ENCODE results near the gene RAB11FIP3. TPM values are rescaled to one million over a fixed set of nuclear protein-coding genes. Genes with fewer than 3 reads are reported as not detected.
"Not testable (repeated sequence)": the region's sequence is repeated elsewhere in the genome, so short reads cannot be mapped to it uniquely, and the experiment has no call there.

RAB11FIP3 gene
- polyA plus RNA-seq, 4 donors = 72.9 to 144 (median 109) TPM

DNA sequence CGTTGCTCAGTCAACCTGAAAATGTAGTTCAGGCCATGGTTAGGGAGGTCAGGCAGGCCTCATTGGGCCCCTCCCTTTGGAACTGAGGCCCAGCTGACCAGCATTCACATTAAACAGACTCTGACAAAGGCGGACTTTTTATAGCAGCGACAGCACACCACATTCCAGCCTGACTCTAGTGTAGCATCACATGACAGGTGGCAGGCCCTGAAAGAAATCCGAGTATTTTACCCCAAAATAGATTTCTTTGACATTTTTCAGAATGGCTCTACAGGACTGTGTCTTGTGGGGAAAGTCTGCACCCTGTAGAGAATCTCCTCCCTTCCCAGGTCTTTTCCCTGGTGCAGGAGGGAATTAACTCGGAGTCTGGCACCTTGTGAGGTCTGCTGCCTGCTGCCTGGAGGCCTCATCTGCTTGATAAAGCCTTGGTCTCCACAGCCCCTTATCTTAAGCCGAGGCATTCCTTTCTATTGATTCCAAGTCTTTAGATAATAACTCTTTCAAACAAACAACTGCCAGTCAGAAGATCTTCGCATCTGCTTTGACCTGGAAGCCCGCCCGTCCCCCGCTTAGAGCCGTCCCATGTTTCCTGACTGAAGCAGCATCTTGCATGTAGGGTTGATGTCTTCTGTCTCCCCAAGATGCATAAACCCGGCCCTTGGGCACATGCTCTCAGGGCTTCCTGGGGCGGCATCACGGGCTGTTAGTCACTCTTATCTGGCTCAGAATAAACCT lies 58.1 kb downstream of the RAB11FIP3 start:
- DNase-seq (ENCODE audit: low read depth in 4 of 4, low spot score in 2 of 4) = no peak

DNA sequence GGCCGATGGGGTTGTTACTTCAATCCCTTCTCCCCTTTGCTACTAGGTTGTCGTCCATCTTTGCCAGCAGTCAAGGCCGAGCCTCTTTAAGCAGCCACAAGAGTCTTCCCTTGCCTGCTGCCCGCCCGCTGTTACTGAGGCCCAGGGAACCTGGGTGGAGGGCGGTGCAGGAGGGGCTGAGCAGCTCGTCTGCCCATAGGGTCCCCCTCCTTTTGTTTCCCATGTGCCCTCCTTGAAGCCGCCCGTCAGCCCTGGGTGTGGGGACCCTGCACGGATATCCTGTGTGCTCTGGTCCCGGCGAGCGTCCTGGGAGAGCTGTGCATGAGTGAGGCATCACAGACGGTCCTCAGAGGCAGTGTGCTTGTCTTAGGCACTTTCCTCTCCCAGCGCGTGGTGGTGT lies 64.2 kb downstream of the RAB11FIP3 start:
- DNase-seq (ENCODE audit: low read depth in 4 of 4, low spot score in 2 of 4) = no peak

DNA sequence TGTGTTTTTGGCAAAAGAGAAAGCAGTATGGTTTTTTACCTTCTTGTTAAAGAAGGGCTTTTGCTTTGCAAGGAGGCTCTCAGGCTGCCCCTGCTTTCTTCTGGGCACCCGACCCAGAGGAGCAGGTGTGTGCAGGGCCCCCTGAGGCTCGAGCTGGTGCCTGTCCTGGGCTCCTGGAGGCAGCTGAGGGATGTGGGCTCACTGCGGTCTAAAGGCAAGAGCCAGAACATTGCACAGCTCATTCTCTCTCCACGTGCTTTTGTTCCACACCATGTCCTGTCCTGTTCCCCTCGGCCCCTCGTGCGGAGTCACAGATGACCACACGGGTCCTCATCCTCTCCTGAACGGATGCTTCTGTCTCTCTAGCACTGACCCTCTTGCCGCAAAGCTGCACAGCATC lies 65.3 kb downstream of the RAB11FIP3 start:
- DNase-seq (ENCODE audit: low read depth in 4 of 4, low spot score in 2 of 4) = no peak

DNA sequence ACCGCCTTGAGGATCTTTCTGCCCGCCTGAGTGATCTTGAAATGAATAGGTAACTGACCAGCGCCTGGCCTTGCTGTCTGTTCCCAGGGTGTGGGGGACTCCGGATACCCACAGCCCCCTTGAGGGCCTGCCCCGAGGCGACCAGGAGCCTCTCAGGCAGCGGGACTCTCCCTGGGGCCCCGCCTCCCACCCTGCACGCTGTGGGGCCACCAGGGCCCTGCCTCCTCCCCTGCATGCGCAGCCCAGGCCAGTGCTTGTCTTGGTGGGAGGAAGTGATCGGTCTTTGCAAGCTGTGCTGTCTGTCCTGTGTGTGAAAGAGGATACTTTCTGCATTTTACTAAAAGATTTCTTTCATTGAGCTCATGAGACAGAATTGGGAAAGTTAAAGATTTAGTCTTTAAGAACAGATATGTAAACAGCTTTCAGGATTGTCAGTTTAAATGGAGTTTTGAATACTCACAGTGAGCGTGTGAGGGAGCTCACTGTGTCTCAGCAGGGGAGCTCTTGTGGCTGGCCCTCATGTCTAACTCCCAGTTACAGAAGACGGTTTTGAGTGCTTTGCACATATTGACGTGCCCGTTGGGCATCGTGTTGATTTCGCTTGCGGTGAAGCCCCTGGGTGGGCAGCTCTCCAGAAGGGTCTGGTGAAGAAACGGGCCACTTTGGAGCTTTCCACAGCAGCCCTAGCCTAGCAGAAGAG lies 65.9 kb downstream of the RAB11FIP3 start:
- no peak for DNase-seq (ENCODE audit: low read depth in 4 of 4, low spot score in 2 of 4)

DNA sequence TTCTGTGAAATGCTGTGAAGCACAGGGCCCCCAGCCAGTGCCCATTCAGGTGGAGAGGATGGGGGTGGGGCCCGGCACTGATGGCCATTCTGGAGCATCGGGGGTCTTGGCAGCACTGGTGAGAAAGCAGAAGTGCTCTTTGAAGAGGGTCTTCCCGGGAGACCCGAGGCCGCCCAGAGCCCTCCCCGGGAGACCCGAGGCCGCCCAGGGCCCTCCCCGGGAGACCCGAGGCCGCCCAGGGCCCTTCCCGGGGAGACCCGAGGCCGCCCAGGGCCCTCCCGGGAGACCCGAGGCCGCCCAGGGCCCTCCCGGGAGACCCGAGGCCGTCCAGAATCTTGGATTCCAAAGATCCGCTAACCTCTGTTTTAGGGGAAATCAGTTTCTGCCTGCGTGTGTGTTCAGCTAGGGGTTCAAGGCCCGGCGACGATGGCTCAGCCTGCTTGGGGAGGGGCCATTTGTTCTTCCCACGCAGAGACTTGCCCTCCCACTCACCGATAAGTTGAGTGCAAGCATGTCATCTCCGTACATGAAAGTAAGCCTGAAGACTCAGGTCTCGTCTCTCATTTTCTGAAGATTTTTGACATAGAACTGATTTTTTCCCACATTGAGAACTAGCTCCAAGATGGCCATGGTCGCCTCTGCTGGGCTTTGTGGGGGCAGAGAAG lies 66.9 kb downstream of the RAB11FIP3 start:
- DNase-seq (ENCODE audit: low read depth in 4 of 4, low spot score in 2 of 4) = no peak

DNA sequence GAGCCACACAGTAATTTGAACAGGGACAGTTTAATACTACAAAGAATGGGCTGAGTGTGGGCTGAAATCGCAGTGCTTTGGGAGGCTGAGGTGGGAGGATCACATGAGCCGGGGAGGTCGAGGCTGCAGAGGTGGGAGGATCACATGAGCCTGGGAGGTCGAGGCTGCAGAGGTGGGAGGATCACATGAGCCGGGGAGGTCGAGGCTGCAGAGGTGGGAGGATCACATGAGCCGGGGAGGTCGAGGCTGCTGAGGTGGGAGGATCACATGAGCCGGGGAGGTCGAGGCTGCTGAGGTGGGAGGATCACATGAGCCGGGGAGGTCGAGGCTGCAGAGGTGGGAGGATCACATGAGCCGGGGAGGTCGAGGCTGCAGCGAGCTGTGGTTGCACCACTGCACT lies 69.2 kb downstream of the RAB11FIP3 start:
- DNase-seq (ENCODE audit: low read depth in 4 of 4, low spot score in 2 of 4) = not testable (repeated sequence)

DNA sequence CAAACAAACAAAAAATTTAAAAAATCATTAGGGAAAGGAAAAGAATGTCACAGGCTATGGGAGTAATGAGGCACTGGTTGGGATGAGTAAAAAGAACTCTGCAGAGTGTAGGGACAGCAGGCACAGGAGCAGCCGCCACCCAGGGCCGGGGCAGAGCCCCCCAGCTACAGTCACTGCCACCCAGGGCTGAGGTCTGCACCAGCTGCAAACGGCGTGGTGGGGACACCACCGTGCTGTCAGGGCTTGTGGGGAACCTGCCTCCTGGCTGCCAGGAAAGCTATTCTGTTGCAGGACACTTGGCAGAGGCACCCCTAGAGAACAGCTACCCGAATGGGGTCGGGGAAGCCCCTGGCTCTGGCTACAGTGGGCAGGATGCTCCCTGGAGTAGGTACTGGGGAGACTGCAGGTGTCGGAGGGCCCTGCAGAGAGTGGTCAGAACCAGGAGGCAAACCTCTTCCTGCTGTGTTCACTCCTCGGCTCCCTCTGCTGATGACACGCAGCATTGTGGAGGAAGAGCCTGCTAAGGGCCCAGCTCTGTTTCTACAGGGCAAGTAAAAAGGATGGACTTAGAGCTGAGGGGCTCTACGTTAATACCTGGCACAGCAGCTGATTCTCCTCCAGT lies 69.8 kb downstream of the RAB11FIP3 start:
- no peak for DNase-seq (ENCODE audit: low read depth in 4 of 4, low spot score in 2 of 4)

DNA sequence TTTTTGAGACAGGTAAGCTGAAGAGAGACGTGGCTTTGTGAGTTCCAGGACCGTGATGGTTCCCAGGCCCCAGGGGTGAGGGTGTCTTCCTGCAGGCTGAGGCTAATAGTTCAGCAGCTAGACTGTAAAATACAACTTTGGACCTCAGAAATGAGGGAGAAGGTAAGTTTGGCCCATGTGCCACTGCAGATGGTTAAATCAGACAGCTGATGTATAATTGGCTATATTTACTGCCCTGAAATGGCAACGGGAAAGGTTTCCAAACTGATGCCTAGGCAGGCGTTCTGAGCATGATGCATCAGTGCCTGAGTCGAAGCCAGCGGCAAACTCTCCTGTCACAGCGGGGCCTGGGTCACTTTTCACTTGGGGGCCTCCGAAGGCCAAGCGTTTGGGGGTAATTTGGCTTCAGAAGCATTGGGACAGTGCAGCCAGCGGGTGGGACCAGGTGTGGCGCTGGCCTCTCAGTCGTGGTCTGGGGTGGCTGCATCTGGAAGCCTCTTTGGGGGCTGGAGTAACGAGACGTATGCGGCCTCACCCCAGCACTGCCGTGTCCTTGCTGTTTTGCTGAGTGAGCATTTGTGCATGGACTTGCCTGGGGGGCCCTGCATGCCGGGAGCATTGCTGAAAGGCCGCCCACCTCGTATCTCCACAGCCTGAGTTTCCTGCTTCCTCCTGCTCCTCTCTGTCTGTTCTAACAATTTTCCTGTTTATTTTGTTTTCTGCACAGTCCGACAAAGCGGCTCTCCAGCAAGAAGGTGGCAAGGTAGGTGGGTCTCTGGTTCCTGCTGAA lies 70.8 kb downstream of the RAB11FIP3 start:
- no peak for DNase-seq (ENCODE audit: low read depth in 4 of 4, low spot score in 2 of 4)

DNA sequence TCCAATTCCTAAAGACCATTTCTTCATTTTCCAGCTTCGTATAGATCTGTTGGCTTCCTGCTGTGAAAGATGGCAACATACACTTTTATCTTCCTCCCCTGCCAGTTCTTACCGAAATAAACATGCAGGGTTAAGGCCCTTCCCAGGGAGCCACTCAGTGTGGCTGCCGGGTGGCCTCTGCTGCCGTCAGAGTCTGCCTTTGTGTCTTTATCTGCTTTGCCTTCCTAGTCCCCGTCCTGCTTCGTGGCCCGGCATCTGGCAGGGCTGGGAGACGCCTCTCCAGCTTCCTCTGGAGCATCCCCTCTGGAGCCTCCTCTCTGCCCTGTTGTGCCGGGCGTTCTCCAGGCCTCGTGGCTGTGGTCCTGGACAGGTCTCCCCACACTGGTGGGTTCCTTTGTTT lies 71.8 kb downstream of the RAB11FIP3 start:
- no peak for DNase-seq (ENCODE audit: low read depth in 4 of 4, low spot score in 2 of 4)

DNA sequence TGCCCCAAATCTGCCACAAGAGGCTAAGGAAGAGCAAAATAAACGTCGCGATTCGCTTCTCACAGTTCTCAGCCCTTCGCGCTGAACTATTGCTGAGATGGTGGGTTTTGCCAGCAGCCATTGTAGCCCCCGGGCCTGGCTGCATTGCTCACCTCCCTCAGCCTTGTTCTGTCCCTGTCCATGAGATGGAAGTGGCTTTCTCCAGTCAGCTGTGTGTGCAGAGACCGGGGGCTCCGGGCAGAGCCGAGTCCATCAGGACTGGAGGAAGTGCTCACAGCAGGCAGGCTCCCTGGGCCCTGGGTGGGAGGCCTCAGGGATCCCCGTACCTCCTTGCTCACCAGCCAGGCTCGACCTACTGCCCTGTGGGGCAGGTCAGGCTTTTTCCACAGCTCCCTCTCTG lies 74.5 kb downstream of the RAB11FIP3 start:
- no peak for DNase-seq (ENCODE audit: low read depth in 4 of 4, low spot score in 2 of 4)

DNA sequence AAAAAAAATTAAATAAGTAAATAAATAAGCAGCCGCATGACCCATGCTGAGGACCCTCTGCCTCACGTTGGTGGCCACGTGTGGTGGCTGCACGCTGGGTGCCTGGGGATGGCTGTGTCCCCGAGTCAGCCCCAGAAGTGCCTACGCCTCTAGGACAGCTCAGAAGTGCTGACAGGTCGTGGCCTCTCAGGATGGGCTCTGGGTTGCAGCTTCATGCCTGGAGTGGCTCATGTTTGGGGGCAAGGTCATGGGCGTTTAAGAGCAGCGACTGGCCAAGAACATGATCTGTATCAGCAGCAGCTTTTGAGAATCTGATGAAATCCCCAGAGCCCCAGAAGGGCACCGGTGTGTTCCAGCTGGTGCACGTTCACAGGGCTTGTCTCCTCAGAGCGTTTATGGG lies 75.3 kb downstream of the RAB11FIP3 start:
- DNase-seq (ENCODE audit: low read depth in 4 of 4, low spot score in 2 of 4) = no peak

DNA sequence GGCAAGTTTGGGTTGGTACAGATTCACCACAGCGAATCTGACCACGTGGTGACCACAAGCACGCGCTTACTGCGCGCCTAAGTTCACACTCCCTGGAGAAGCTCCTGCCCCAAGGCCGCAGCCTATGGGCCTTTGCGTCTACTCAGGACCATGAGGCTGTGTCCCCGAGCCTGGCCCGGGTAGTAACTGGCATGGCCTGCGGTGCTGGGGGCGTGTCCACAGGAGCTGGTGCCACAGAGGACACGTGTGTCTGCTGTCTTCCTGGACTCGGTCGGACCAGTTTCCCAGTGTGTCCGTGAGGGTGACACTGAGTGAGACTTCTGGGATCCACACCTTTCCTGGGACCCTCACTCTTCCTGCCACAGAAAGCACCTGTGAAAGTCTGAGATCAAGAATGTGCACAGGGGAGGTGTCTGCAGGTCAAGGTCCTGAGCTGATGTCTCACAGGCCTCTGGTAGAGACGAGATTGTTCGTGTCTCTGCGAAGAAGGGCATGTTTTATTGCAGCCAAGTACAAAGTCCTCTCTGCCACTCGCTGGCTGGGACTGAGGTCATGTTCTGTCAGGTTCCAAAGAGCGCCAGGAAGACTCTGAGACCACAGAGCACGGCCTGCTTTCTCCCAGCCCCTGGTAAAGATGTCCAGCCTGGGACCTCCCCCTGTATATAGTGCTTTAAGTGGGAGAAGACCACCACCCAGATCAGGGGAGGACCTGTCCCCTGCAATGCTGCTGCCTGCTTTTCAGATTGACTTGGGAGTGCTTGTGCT lies 76.9 kb downstream of the RAB11FIP3 start:
- DNase-seq (ENCODE audit: low read depth in 4 of 4, low spot score in 2 of 4) = no peak

DNA sequence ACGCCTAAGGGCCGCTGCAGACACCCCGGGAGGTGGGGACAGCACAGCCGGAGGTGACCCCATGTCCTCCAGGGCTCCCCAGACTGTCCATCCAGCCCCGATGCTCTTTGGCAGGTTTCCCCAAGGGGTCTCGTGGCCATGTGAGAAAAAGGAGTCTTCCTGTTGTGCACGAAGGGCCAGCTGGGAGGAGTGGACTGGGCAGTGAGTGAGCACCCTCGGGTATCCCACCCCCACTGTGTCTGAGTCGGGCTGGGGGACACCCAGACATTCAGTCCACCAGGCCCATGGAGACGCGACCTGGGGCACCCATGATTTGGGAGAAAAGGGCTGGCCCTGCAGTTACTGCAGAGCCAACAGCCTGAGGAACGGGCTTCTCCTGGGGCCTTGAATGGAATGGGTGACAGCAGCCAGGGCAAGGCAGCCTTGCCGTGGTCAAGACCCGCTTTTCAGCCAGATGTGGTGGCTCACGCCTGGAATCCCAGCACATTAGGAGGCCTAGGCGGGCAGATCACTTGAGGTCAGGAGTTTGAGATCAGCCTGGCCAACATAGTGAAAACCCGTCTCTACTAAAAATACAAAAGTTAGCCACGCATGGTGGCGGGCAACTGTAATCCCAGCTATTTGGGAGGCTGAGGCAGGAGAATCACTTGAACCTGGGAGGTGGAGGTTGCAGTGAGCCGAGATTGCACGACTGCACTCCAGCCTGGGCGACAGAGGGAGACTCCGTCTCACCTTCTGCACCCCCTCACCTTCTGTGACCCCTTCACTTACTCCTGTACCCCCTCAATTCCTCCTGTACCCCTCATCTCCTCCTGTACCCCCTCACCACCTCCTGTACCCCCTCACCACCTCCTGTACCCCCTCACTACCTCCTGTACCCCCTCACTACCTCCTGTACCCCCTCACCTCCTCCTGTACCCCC lies 78.0 kb downstream of the RAB11FIP3 start:
- no peak for DNase-seq (ENCODE audit: low read depth in 4 of 4, low spot score in 2 of 4)

DNA sequence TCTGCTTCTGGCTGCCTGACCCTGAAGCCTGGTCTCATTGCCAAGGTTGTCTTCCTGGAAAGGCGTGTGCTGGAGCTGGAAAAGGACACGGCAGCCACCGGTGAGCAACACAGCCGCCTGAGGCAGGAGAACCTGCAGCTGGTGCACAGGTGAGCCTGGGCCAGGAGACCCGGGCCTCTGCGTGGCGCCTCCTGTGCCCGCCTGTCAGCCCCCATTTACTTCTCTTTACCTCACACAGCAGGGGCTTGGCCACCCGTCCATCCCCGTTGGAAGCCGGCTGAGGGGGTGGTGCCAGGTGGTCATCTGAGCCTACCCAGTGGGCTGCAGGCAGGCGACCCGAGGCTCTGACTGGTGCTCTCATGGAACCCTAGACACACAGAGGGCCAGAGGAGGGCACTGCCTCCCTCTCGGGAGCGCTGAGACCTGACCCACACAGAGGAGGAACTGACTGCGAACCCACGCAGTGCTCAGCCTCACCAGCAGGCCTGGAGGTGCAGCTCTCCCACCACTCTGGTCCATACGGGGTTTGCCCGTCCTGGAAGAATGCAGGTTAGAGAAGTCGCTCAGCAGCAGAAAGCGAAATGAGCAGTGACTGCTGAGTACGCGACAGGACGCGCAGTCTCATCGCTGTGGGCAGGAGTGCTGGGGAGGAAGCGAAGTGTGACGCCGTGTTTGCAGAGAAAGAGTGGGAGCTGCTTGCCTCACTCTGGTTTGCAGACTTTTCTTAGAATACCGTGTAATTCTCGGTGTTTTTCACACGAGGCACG lies 80.2 kb downstream of the RAB11FIP3 start:
- DNase-seq (ENCODE audit: low read depth in 4 of 4, low spot score in 2 of 4) = no peak

DNA sequence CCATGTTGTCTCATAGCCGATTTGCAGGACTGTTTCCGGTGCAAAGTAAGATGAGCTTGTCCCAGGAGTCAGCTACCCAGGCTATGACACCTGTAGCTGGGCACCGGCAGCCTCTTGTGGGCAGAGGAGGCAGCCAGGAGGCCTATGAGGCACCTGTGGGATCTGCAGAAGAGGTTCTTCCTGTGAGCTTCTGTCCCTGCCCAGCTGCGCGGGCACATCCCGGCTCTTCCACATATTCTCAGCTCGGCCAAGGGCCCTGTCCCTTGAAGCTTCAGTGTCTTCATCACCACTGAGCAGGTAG lies 80.7 kb downstream of the RAB11FIP3 start:
- DNase-seq (ENCODE audit: low read depth in 4 of 4, low spot score in 2 of 4) = no peak

DNA sequence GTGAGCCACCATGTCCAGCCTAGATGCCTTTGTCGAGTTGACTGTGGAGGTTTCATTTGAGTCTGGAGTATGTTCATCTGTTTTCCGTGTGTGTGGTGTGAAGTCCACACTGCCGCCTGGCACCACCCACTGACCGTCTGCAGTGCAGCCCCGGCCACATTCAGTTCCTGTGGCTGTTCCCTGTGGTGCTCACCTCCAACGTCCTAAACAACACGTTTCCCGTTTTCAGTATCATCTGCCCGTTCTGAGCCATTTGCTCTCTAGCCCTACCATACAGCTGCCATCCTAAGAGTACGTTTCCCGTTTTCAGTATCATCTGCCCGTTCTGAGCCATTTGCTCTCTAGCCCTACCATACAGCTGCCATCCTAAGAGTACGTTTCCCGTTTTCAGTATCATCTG lies 82.1 kb downstream of the RAB11FIP3 start:
- DNase-seq (ENCODE audit: low read depth in 4 of 4, low spot score in 2 of 4) = not testable (repeated sequence)

DNA sequence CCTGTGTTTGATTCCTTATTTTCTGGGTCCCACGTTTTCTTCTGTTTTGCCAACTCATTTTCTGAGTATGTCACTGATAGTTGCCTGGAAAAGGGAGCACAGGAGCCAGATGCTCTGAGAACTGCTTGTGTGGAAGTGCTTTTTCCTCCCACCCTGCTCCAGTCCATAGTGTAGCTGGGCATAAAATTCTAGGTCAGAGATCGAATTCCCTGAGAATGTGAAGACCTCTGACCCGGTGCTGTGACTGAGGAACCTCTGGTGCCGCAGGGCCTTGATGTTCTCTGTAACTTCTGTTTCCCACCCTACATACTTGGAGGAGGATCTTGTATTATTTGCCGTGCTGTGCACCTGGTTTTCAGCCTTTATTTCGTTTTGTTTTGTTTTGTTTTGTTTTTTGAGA lies 82.5 kb downstream of the RAB11FIP3 start:
- DNase-seq (ENCODE audit: low read depth in 4 of 4, low spot score in 2 of 4) = no peak

Measured in left renal cortex interstitium (tissue), 4 donors.